ENCODE data around the gene METAP1D.
"Not testable (repeated sequence)": the region's sequence is repeated elsewhere in the genome, so short reads cannot be mapped to it uniquely, and the experiment has no call there.

The METAP1D gene

GRCh38 chr2:171997031-171997430, 2.7 kb upstream of the METAP1D start:
- not testable (repeated sequence) for DNase-seq (ENCODE audit: low read depth)

- no peak for DNase-seq (ENCODE audit: low read depth)
Measured at GRCh38 chr2:171999161-171999560, 592 bp upstream of the METAP1D start.

- DNase-seq (ENCODE audit: low read depth): no peak
Measured at GRCh38 chr2:172000696-172001361, 1.1 kb downstream of the METAP1D start.

- no peak for DNase-seq (ENCODE audit: low read depth)
Measured at GRCh38 chr2:172007372-172007771, 7.6 kb downstream of the METAP1D start.

- no peak for DNase-seq (ENCODE audit: low read depth)
Measured at GRCh38 chr2:172009823-172010222, 10.1 kb downstream of the METAP1D start.

- no peak for DNase-seq (ENCODE audit: low read depth)
Measured at GRCh38 chr2:172011812-172012575, 12.2 kb downstream of the METAP1D start.

GRCh38 chr2:172012677-172013391, 13.1 kb downstream of the METAP1D start:
- DNase-seq (ENCODE audit: low read depth): no peak

GRCh38 chr2:172013396-172013795, 13.6 kb downstream of the METAP1D start:
- no peak for DNase-seq (ENCODE audit: low read depth)

GRCh38 chr2:172021074-172021931, 21.6 kb downstream of the METAP1D start:
- no peak for DNase-seq (ENCODE audit: low read depth)

- DNase-seq (ENCODE audit: low read depth): no peak
Measured at GRCh38 chr2:172021955-172022354, 22.2 kb downstream of the METAP1D start.

- no peak for DNase-seq (ENCODE audit: low read depth)
Measured at GRCh38 chr2:172031536-172031935, 31.8 kb downstream of the METAP1D start.

- no peak for DNase-seq (ENCODE audit: low read depth)
Measured at GRCh38 chr2:172038121-172038520, 38.4 kb downstream of the METAP1D start.

GRCh38 chr2:172038604-172039003, 38.9 kb downstream of the METAP1D start:
- no peak for DNase-seq (ENCODE audit: low read depth)

- DNase-seq (ENCODE audit: low read depth): no peak
Measured at GRCh38 chr2:172039011-172039704, 39.4 kb downstream of the METAP1D start.

GRCh38 chr2:172040311-172040710, 40.6 kb downstream of the METAP1D start:
- DNase-seq (ENCODE audit: low read depth): no peak

GRCh38 chr2:172046080-172046678, 46.4 kb downstream of the METAP1D start:
- no peak for DNase-seq (ENCODE audit: low read depth)

GRCh38 chr2:172046866-172047565, 47.3 kb downstream of the METAP1D start:
- no peak for DNase-seq (ENCODE audit: low read depth)

- DNase-seq (ENCODE audit: low read depth): no peak
Measured at GRCh38 chr2:172047566-172048507, 48.1 kb downstream of the METAP1D start.
